HG03025 (cell line): ENCODE results near the gene EIF4G3.
"Not testable (repeated sequence)": the region's sequence is repeated elsewhere in the genome, so short reads cannot be mapped to it uniquely, and the experiment has no call there.

ENCODE experiments used
- ATAC-seq: cut with Tn5 transposase; IDR thresholded peaks from one replicate; pipeline ENCODE4 v1.9.1; 2021; ENCODE audit warnings: mild to moderate bottlenecking, moderate library complexity; ENCODE audit not compliant: unreplicated experiment, low FRiP score

EIF4G3 gene

GRCh38 chr1:21077085-21077484, 99.6 kb downstream of the EIF4G3 start:
- ATAC-seq: no peak

GRCh38 chr1:21072721-21073120, 104.0 kb downstream of the EIF4G3 start:
- ATAC-seq: no peak

GRCh38 chr1:21069549-21069948, 107.1 kb downstream of the EIF4G3 start:
- ATAC-seq: no peak

GRCh38 chr1:21068937-21069336, 107.8 kb downstream of the EIF4G3 start:
- ATAC-seq: no peak

- ATAC-seq: no peak
Measured at GRCh38 chr1:21067551-21068227, 109.0 kb downstream of the EIF4G3 start.

GRCh38 chr1:21066356-21067012, 110.2 kb downstream of the EIF4G3 start:
- no peak for ATAC-seq

- no peak for ATAC-seq
Measured at GRCh38 chr1:21065851-21066250, 110.8 kb downstream of the EIF4G3 start.

GRCh38 chr1:21064057-21064456, 112.6 kb downstream of the EIF4G3 start:
- no peak for ATAC-seq

- no peak for ATAC-seq
Measured at GRCh38 chr1:21060523-21060922, 116.2 kb downstream of the EIF4G3 start.

- no peak for ATAC-seq
Measured at GRCh38 chr1:21059021-21059420, 117.7 kb downstream of the EIF4G3 start.

GRCh38 chr1:21058035-21058793, 118.5 kb downstream of the EIF4G3 start:
- ATAC-seq: no peak

- ATAC-seq: not testable (repeated sequence)
Measured at GRCh38 chr1:21053189-21053928, 123.3 kb downstream of the EIF4G3 start.

GRCh38 chr1:21052034-21052433, 124.7 kb downstream of the EIF4G3 start:
- ATAC-seq: no peak

- ATAC-seq: no peak
Measured at GRCh38 chr1:21051177-21051825, 125.4 kb downstream of the EIF4G3 start.

GRCh38 chr1:21050031-21050430, 126.7 kb downstream of the EIF4G3 start:
- ATAC-seq: no peak

- ATAC-seq: no peak
Measured at GRCh38 chr1:21048462-21048861, 128.2 kb downstream of the EIF4G3 start.

- no peak for ATAC-seq
Measured at GRCh38 chr1:21046132-21046531, 130.6 kb downstream of the EIF4G3 start.

GRCh38 chr1:21045351-21045750, 131.3 kb downstream of the EIF4G3 start:
- no peak for ATAC-seq

- ATAC-seq: no peak
Measured at GRCh38 chr1:21042929-21043605, 133.6 kb downstream of the EIF4G3 start.

- no peak for ATAC-seq
Measured at GRCh38 chr1:21041541-21041940, 135.2 kb downstream of the EIF4G3 start.
